Calu3 (cell line): ENCODE measurements around the gene SNAPC2. TPM values are rescaled to one million over a fixed set of nuclear protein-coding genes. Genes with fewer than 3 reads are reported as not detected.
"Not testable (repeated sequence)": the region's sequence is repeated elsewhere in the genome, so short reads cannot be mapped to it uniquely, and the experiment has no call there.

Experiments
- BruUV-seq: library from RNA; stranded (reverse); fragments of 400-500 nt; replicated peaks from 2 replicates; lab custom pipeline; 2021; lab: Mats Ljungman, UMichigan
- CTCF ChIA-PET: fragments of 300-600 bp; sonication (Branson Sonifier 250); formaldehyde crosslinking; loops from one replicate; lab custom pipeline; 2022; ENCODE audit warnings: antibody characterized with exemption; lab: Charles Lee
- DNase-seq: peaks from one replicate; pipeline ENCODE4 v3.0.0; 2022
- H3K27ac Mint-ChIP-seq: one replicate; pipeline ENCODE4 v1.8.0; 2022; ENCODE audit warnings: mixed read lengths; ENCODE audit not compliant: unreplicated experiment
- H3K27me3 Mint-ChIP-seq: one replicate; pipeline ENCODE4 v1.8.0; 2022; ENCODE audit warnings: mixed read lengths; ENCODE audit not compliant: unreplicated experiment
- H3K36me3 Mint-ChIP-seq: one replicate; pipeline ENCODE4 v1.8.0; 2022; ENCODE audit warnings: mild to moderate bottlenecking, moderate library complexity, mixed read lengths; ENCODE audit not compliant: insufficient read depth, unreplicated experiment
- H3K4me1 Mint-ChIP-seq: one replicate; pipeline ENCODE4 v1.8.0; 2022; ENCODE audit warnings: mild to moderate bottlenecking, low read depth, mixed read lengths; ENCODE audit not compliant: unreplicated experiment
- H3K4me3 Mint-ChIP-seq: one replicate; pipeline ENCODE4 v1.8.0; 2022; ENCODE audit warnings: mild to moderate bottlenecking, low read depth, moderate library complexity, mixed read lengths; ENCODE audit not compliant: unreplicated experiment
- H3K9me3 Mint-ChIP-seq: one replicate; pipeline ENCODE4 v1.8.0; 2022; ENCODE audit warnings: low read depth, mixed read lengths; ENCODE audit not compliant: unreplicated experiment
- CTCF ChIP-seq: fragments of 200-600 bp; IDR thresholded peaks from one replicate; pipeline ENCODE4 v1.8.0; 2022; ENCODE audit warnings: antibody characterized with exemption; ENCODE audit not compliant: unreplicated experiment
- intact Hi-C: fragments of 100-400 bp; cut with micrococcal nuclease; formaldehyde crosslinking; loops from one replicate; pipeline ENCODE4 v1.10.0; 2022; ENCODE audit not compliant: unreplicated experiment
- total RNA-seq: library from RNA; stranded (reverse); gene quantifications from 2 replicates; pipeline ENCODE4 v1.2.3, GENCODE V29; 2022

The SNAPC2 gene
- total RNA-seq, 1 experiment from 2014 or later: 12.1 TPM

GRCh38 chr19:7918062-7918614 is 2.0 kb upstream of the SNAPC2 start:
- H3K27me3 Mint-ChIP-seq, intact Hi-C loops, DNase-seq, H3K9me3 Mint-ChIP-seq, H3K4me1 Mint-ChIP-seq, BruUV-seq, H3K27ac Mint-ChIP-seq: not testable (repeated sequence)
- Mint-ChIP-seq H3K36me3 (peaks cover 38% of the 10 kb centered on the region), H3K4me3 (peak overlapping the region; percentile 65)
- CTCF ChIA-PET: interaction anchor here (0.7 kb wide), 1 partner anchor 25 kb away, joined by 4 read pairs; the partner anchor contains the start of gene TIMM44
- peak; percentile 5 for TF ChIP-seq CTCF

GRCh38 chr19:7918615-7919421 is 1.3 kb upstream of the SNAPC2 start:
- peaks cover 8% of the 10 kb centered on the region for H3K4me1 Mint-ChIP-seq
- no peaks in the 10 kb centered on the region for H3K27me3 Mint-ChIP-seq
- no TSS peak for BruUV-seq
- no peak for TF ChIP-seq CTCF
- peaks cover 37% of the 10 kb centered on the region for H3K36me3 Mint-ChIP-seq
- no peak overlapping the region for H3K27ac Mint-ChIP-seq
- CTCF ChIA-PET: interaction anchor here (2.1 kb wide), 1 partner anchor 25 kb away, joined by 13 read pairs; the partner anchor contains the start of gene TIMM44
- DNase-seq: no peak
- H3K4me3 Mint-ChIP-seq: peak overlapping the region; percentile 76
- H3K9me3 Mint-ChIP-seq: no peaks in the 10 kb centered on the region
- intact Hi-C loops: no loop called here

GRCh38 chr19:7920519-7921301 is 572 bp downstream of the SNAPC2 start:
- peak overlapping the region; percentile 39 for H3K27ac Mint-ChIP-seq
- no peaks in the 10 kb centered on the region for H3K9me3 Mint-ChIP-seq
- CTCF ChIA-PET: interaction anchor here (0.6 to 2.3 kb wide), 13 partner anchors 8 to 1390 kb away, joined by 3 to 18 read pairs (median 8); partner anchors contain the start of genes LRRC8E, TIMM44 and TNFSF9
- intact Hi-C loops: no loop called here
- DNase-seq: peak; percentile 93
- peaks cover 32% of the 10 kb centered on the region for H3K36me3 Mint-ChIP-seq
- no peaks in the 10 kb centered on the region for H3K27me3 Mint-ChIP-seq
- TF ChIP-seq CTCF: no peak
- BruUV-seq: no TSS peak
- H3K4me3 Mint-ChIP-seq: peak overlapping the region; percentile 76
- H3K4me1 Mint-ChIP-seq: peaks cover 8% of the 10 kb centered on the region

- intact Hi-C loops: no loop called here
- CTCF ChIA-PET: interaction anchor here (0.6 to 2.3 kb wide), 6 partner anchors 8 to 353 kb away, joined by 3 to 18 read pairs (median 10); partner anchors contain the start of gene TIMM44
- Mint-ChIP-seq H3K27ac (peak overlapping the region; percentile 39), H3K27me3 (no peaks in the 10 kb centered on the region), H3K4me3 (peak overlapping the region; percentile 76), H3K4me1 (peaks cover 8% of the 10 kb centered on the region), H3K36me3 (peaks cover 37% of the 10 kb centered on the region), H3K9me3 (no peaks in the 10 kb centered on the region)
- DNase-seq: no peak
- no peak for TF ChIP-seq CTCF
- TSS peak; percentile 70 for BruUV-seq
These were observed 1.3 kb downstream of the SNAPC2 start for GRCh38 chr19:7921302-7921966.
